NCI-H1694 (cell line): Measurements from ENCODE around the gene CYP4V2.
"Not testable (repeated sequence)": the region's sequence is repeated elsewhere in the genome, so short reads cannot be mapped to it uniquely, and the experiment has no call there.

Experiments used
- DNase-seq: peaks from one replicate; lab custom pipeline; 2025; lab: John Stamatoyannopoulos, UW

Gene CYP4V2

GRCh38 chr4:186228514-186228894 lies 37.1 kb downstream of the CYP4V2 start:
- DNase-seq, result no peak

DNA sequence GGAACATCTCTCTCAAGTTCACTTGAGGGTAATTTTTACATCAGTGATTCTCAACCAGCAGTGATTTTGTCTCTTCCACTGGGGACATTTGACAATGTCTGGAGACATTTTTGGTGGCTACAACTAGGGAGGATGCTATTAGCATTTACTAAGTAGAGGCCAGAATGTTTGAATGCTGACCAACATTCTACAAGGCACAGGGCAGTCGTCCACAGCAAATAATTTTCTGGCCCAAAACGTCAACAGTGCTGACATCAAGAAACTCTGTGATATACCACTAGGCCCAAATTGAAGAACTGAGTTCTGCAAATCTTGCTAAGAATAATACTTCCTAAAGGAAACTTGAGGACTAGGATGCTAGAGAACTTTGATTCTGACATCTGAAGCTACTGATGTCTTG lies 43.0 kb downstream of the CYP4V2 start:
- no peak for DNase-seq

DNA sequence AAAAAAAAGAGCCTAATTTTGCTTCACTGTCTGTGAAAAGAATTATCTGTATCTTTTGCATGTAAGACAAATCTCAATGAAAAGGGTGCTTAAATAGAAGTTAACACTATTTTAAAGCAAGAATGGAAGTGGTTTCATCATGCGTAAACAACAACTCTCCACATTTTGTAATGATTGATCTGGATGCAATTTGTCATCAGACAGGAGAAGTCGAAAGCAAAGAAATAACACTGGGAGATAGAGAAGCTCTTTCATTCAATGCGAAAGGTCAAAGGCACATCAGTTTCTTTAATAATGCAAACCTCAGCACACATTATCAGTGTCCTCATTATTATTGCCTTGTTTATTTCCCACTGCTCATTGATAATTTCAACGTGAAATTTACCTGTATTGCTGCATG lies 44.8 kb downstream of the CYP4V2 start:
- DNase-seq, result no peak

- no peak for DNase-seq
Observed at GRCh38 chr4:186240452-186240847, 49.1 kb downstream of the CYP4V2 start.

- no peak for DNase-seq
Observed at GRCh38 chr4:186240848-186241491, 49.6 kb downstream of the CYP4V2 start.

GRCh38 chr4:186241616-186242015 lies 50.2 kb downstream of the CYP4V2 start:
- no peak for DNase-seq

DNA sequence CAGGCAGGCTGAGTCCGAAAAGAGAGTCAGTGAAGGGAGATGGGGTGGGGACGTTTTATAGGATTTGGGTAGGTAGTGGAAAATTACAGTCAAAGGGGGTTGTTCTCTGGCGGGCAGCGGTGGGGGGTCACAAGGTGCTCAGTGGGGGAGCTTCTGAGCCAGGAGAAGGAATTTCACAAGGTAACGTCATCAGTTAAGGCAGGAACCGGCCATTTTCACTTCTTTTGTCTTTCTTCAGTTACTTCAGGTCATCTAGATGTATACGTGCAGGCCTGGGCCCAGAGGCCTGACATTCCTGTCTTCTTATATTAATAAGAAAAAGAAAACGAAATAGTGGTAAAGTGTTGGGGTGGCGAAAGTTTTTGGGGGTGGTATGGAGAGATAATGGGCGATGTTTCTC lies 50.7 kb downstream of the CYP4V2 start:
- DNase-seq, result not testable (repeated sequence)

- no peak for DNase-seq
Observed at GRCh38 chr4:186243331-186243730, 52.0 kb downstream of the CYP4V2 start.

GRCh38 chr4:186244835-186245234 lies 53.5 kb downstream of the CYP4V2 start:
- no peak for DNase-seq

GRCh38 chr4:186247062-186247752 lies 55.8 kb downstream of the CYP4V2 start:
- not testable (repeated sequence) for DNase-seq

DNA sequence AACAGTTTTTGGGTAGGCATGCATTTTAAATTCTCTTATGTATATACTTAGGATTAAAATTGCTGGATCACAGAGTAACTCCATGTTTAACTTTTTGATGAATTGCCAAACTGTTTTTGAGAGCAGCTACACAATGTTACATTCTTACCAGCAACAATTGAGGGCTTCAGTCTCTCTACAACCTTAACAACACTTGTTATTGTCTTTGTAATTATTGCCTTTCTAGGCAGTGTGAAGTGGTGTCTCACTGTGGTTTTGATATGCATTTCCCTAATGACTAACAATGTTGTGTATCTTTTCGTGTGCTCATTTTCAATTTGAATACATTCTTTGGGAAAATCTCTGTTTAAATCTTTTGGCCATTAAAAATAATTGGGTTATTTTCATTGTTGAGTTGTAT lies 57.3 kb downstream of the CYP4V2 start:
- no peak for DNase-seq

DNA sequence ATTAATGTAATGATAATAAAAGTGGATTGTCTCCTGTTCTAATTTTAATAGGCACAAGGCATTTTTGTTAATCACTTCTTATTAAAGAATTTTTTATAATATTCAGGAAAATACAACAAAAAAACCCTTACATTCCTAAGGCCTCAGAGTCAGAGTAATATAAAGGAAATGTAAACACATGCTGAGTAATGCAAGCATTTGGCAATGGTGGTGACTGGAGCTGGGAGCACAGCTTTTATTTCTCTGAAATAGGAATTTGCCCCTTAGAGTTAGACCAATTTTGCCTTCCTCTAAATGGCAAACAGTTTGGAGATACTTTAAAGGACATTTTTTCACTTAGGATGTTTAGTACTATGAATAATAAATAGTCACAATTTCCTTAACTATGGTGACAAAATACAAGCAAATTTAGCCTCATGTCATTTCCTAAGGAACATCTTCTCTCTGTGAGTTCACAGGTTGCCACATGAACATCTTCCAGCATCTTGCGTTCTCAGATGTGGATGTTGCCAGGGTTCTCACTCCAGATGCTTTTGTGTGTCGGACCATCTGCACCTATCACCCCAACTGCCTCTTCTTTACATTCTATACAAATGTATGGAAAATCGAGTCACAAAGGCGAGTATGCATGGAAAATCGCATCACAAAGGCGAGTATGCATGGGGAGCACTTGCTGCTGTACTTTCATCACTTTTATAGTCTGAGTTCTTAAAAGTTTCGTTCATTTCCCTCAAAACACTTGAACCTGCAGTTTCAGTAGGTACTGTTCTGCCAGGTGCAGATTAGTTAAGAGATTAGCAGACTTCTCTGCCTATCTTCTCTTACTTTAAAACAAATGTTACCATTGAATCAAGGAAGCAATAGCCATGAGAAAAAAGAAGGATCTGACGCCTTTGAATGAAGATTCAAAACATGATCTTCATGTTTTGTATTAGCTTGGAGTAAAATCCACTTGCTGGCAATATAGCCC lies 58.7 kb downstream of the CYP4V2 start:
- no peak for DNase-seq

DNA sequence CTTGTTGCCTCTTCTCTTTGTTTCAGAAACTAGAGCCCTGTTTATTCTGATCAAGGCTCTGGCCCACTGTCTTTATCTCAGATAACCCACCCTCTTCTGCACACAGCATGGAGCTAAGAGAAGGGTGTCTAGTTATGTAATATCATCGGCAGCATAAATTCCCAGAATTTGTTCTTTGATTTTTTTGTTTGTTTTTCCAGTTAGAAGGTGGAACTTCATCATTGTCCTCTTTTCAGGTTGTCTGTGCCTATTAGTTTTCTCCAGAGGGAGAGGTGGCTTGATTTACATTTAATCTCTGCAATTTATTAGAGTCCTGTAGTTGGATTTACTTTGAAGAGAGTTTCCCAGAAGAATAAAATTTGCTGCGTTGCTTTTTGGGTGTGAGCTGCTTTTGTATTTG lies 59.4 kb downstream of the CYP4V2 start:
- DNase-seq, result no peak

DNA sequence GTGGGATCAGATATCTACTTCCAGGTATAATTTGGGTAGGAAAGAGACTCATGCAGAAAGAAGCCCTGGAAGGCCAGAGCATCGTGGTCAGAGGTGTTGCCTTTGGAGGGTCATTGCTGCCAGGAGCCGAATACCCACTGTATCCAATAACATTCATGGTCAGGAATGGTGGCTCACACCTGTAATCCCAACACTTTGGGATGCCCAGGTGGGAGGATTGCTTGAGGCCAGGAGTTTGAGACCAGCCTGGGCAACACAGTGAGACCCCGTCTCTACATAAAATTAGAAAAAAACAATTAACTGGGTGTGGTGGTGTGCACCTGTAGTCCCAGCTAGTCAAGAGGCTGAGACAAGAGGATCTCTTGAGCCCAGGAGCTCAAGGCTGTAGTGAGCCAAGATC lies 63.8 kb downstream of the CYP4V2 start:
- DNase-seq, result no peak

DNA sequence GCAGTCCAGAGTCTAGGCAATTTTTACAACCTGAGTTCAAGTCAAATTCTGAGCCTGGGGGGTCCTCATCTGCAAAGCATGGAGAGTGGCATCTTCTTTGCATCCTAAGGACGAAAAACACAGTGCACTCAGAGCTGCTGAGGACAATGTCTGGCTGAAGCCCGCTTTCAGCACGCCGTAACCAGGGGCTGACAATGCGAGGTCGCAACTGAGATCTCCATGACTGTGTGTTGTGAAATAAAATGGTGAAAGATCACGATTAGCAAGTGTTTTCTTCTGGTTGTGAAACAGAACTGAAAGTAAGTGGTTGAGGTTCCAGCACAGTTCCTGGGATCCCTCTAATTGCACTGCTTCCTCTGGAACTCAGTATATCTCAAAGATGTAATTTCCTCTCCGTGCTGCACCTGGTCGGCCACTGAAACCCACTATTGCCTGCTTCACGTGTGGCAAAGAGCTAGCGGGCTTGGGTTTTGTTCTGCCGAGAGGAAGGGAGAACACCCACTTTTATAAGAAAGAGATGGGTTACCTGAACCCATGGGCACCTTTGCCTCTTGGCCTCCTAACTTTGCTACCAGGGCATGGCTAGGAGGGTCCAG lies 66.9 kb downstream of the CYP4V2 start:
- no peak for DNase-seq

- DNase-seq, result no peak
Observed at GRCh38 chr4:186260117-186260503, 68.7 kb downstream of the CYP4V2 start.
